ENCODE measurements around the gene IGIP. TPM values are rescaled to one million over a fixed set of nuclear protein-coding genes. Genes with fewer than 3 reads are reported as not detected.

IGIP gene
- total RNA-seq = 10.4 and 14.4 TPM in 2 replicates

DNA sequence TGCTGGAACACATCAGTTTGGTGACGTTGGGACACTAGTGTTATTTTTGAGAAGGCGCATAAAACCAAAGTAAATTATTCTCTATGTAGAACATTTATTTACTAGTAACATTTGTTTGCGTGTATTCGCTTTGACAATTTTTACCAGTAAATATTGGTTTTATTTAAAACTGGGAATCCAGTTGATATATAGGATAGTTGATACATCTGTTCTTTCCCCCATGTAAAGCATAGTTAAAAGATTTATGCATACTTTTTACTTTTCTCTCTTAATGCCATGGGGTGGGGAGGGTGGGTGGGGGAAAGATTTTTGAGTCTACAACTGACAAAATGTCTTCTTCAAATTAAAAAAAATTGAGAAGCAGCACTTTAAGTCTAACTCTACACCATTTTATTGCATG lies at the start of gene IGIP:
TSS of gene IGIP (plus strand) at position 301 of the 400 bp plus-strand sequence. CDS start 2,540 bp downstream, outside the sequence.

DNA sequence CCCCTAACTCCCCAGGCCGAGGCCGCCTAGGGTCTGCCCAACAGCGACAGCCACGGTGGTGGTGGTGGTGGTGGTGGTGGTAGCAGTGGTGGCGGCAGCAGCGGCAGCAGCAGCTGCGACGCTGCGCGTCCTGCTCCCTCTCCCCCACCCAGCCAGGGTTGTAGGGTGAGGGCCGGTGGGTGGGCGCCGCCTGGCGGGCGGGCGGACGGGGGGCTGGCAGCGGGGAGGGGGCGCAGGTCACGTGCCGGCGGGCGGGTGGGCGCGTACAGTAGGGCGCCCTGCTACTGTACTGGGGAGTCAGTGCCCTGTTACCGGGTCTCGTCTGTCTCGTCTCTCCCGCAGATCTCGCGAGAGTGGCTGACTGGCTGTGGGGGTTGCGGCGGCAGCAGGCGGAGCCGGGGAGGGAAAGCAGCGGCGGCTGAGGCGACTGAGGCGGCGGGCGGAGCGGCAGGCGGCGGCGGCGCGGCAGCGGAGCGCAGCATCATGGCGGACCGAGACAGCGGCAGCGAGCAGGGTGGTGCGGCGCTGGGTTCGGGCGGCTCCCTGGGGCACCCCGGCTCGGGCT lies 12.0 kb upstream of the IGIP start, which contains the start of gene PURA:
TSS of gene PURA (plus strand) at position 411 of the 565 bp plus-strand sequence. CDS start at position 484, 73 bp downstream.

DNA sequence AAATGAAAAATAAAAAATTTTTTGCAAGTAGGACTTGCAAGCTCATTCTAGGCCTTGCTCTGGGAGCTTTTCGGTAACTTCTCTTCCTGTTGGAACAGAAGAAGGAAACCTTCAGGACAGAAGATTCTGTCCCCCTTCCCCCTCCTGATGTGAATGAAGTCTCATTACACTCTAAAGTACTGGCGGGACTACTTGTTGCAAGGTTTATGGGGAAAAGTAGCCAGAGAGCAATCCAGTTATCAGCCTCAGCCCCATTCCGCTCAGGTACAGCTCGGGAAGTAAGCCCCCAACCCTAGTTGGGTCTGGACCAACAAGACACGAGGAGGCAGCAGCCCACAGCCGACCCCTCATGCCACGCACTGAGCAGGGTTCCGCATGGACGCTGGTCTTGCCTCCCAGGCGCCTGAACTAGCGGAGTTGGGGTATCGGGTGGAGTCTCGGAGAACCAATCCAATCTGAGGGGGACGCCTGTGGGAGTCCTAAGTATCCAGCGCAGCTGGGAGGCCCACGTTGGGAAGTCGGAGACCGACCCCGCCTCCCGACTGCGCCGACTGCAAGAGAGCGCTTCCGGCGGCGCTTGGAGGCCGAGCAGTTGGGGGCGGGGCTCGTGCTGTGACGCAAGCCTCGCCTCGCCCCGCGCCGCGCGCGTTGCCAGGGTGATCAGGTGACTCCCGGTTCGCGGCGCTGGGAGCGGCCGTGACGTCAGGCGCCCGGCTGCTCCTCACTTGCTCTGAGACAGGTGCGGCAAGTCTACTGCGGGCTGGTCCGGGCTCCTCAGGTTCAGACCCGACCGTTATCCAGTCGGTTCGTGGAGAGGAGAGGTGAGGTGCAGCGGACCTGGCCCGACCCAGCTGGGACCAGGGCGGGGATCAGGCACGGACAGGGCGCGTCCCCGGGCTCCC lies 49.0 kb downstream of the IGIP start, which contains the start of gene CYSTM1:
TSS of gene CYSTM1 (plus strand) at position 724 of the 902 bp plus-strand sequence. CDS start 19,278 bp downstream, outside the sequence.

Other genes with a start within 250 kb of the IGIP start
- 2.8 and 4.5 TPM in 2 replicates for gene NRG2, start 82.6 kb upstream of the IGIP start, total RNA-seq
- gene PURA, start 11.8 kb upstream of the IGIP start, total RNA-seq = 28.3 and 32.5 TPM in 2 replicates
- gene CYSTM1, start 49.3 kb downstream of the IGIP start, total RNA-seq = 29.0 and 31.0 TPM in 2 replicates
- gene PFDN1, start 177.2 kb downstream of the IGIP start, total RNA-seq = 48.0 and 57.0 TPM in 2 replicates
- gene HBEGF, start 220.7 kb downstream of the IGIP start, total RNA-seq = 2.8 and 3.3 TPM in 2 replicates
- not detected in 2 replicates for gene SLC4A9, start 234.3 kb downstream of the IGIP start, total RNA-seq